Mesenchymal stem cell (in vitro differentiated cells and primary cell): ENCODE measurements around the gene ZBTB8OS.
A peak's percentile ranks its signal among the peaks of the same experiment; 100 is the strongest.

Experiments used
- DNase-seq: peaks from one replicate; pipeline ENCODE4 v3.0.0-alpha.2; 2013
- H2AFZ ChIP-seq: one replicate; pipeline ENCODE4 v1.6.1; 2013; ENCODE audit warnings: low read depth, mild to moderate bottlenecking, control low read depth, inconsistent platforms, low read length, moderate library complexity
- H2AK5ac ChIP-seq: 2 replicates; pipeline ENCODE4 v1.6.1; 2013; ENCODE audit warnings: low read length, moderate library complexity, mild to moderate bottlenecking, inconsistent platforms; ENCODE audit not compliant: severe bottlenecking
- H2BK120ac ChIP-seq: one replicate; pipeline ENCODE4 v1.6.1; 2013; ENCODE audit warnings: low read depth, mild to moderate bottlenecking, inconsistent platforms, low read length, moderate library complexity
- H2BK12ac ChIP-seq, 2 experiments: one replicate each; pipeline ENCODE4 v1.6.1; 2013; ENCODE audit warnings: inconsistent platforms in 2 of 2, low read length in 2 of 2, mild to moderate bottlenecking in 2 of 2, moderate library complexity in 2 of 2, control low read depth in 1 of 2
- H2BK15ac ChIP-seq: one replicate; pipeline ENCODE4 v1.6.1; 2013; ENCODE audit warnings: mild to moderate bottlenecking, low read depth, inconsistent platforms; ENCODE audit not compliant: poor library complexity, severe bottlenecking
- H2BK5ac ChIP-seq: 2 replicates; pipeline ENCODE4 v1.6.1; 2013; ENCODE audit warnings: low read depth, mild to moderate bottlenecking, low read length, control low read depth, inconsistent platforms; ENCODE audit not compliant: poor library complexity, severe bottlenecking
- H3K14ac ChIP-seq, 2 experiments: one replicate each; pipeline ENCODE4 v1.6.1; 2013; ENCODE audit warnings: inconsistent platforms in 2 of 2, low read length in 2 of 2, control low read depth in 1 of 2, mild to moderate bottlenecking in 1 of 2, moderate library complexity in 1 of 2
- H3K18ac ChIP-seq, 2 experiments: one replicate each; pipeline ENCODE4 v1.6.1; 2013; ENCODE audit warnings: inconsistent platforms in 2 of 2, low read length in 2 of 2, control low read depth in 1 of 2, low read depth in 1 of 2, mild to moderate bottlenecking in 1 of 2
- H3K23ac ChIP-seq, 2 experiments: one replicate each; pipeline ENCODE4 v1.6.1; 2013; ENCODE audit warnings: inconsistent platforms in 2 of 2, low read length in 2 of 2, mild to moderate bottlenecking in 2 of 2, moderate library complexity in 2 of 2, control low read depth in 1 of 2
- H3K27ac ChIP-seq: 2 replicates; pipeline ENCODE4 v1.5.1; 2013; ENCODE audit warnings: mild to moderate bottlenecking, moderate library complexity, low read length, control low read depth, inconsistent platforms; ENCODE audit not compliant: poor library complexity, severe bottlenecking
- H3K27me3 ChIP-seq, 2 experiments: 2 replicates each; pipeline versions ENCODE4 v1.6.1 to v1.7.0; 2013; ENCODE audit warnings: low read length in 2 of 2, mild to moderate bottlenecking in 2 of 2, moderate library complexity in 2 of 2, control low read depth in 1 of 2, inconsistent platforms in 1 of 2; ENCODE audit not compliant: control insufficient read depth in 1 of 2, insufficient read depth in 1 of 2
- H3K36me3 ChIP-seq, 2 experiments: 2 replicates each; pipeline versions ENCODE4 v1.6.1 to v1.7.0; 2013; ENCODE audit warnings: low read length in 2 of 2, control low read depth in 1 of 2, inconsistent platforms in 1 of 2, low read depth in 1 of 2, mild to moderate bottlenecking in 1 of 2; ENCODE audit not compliant: insufficient read depth in 2 of 2, control insufficient read depth in 1 of 2
- H3K4ac ChIP-seq, 2 experiments: one replicate each; pipeline ENCODE4 v1.6.1; 2013; ENCODE audit warnings: inconsistent platforms in 2 of 2, low read length in 2 of 2, mild to moderate bottlenecking in 2 of 2, moderate library complexity in 2 of 2, control low read depth in 1 of 2, low read depth in 1 of 2
- H3K4me1 ChIP-seq: 2 replicates; pipeline ENCODE4 v1.6.1; 2013; ENCODE audit warnings: low read depth, low read length, control low read depth; ENCODE audit not compliant: control insufficient read depth, insufficient read depth
- H3K4me2 ChIP-seq: 2 replicates; pipeline ENCODE4 v1.6.1; 2013; ENCODE audit warnings: low read length, mild to moderate bottlenecking, inconsistent platforms; ENCODE audit not compliant: poor library complexity, severe bottlenecking
- H3K4me3 ChIP-seq, 2 experiments: 2 replicates each; pipeline versions ENCODE4 v1.5.1 to v1.7.0; 2013; ENCODE audit warnings: low read length in 2 of 2, mild to moderate bottlenecking in 2 of 2, control low read depth in 1 of 2, low read depth in 1 of 2; ENCODE audit not compliant: insufficient read depth in 1 of 2
- H3K79me1 ChIP-seq: replicated peaks from 2 replicates; pipeline ENCODE4 v1.6.1; 2013; ENCODE audit warnings: mild to moderate bottlenecking, control low read depth, low read length, inconsistent platforms; ENCODE audit not compliant: poor library complexity, severe bottlenecking
- H3K9ac ChIP-seq: 2 replicates; pipeline ENCODE4 v1.7.0; 2013; ENCODE audit warnings: mild to moderate bottlenecking, low read length, moderate library complexity
- H3K9me3 ChIP-seq: 2 replicates; pipeline ENCODE4 v1.7.0; 2013; ENCODE audit warnings: mild to moderate bottlenecking, low read length; ENCODE audit not compliant: control insufficient read depth
- H4K8ac ChIP-seq: one replicate; pipeline ENCODE4 v1.6.1; 2013; ENCODE audit warnings: inconsistent platforms, mild to moderate bottlenecking, low read length, moderate library complexity
- H4K91ac ChIP-seq: one replicate; pipeline ENCODE4 v1.6.1; 2013; ENCODE audit warnings: mild to moderate bottlenecking, low read length, inconsistent platforms
- WGBS: methylation state at CpG from one replicate; pipeline ENCODE4 v1.1.7; 2013; ENCODE audit warnings: mixed read lengths; 5-methylcytosine and 5-hydroxymethylcytosine counted together

ZBTB8OS gene

DNA sequence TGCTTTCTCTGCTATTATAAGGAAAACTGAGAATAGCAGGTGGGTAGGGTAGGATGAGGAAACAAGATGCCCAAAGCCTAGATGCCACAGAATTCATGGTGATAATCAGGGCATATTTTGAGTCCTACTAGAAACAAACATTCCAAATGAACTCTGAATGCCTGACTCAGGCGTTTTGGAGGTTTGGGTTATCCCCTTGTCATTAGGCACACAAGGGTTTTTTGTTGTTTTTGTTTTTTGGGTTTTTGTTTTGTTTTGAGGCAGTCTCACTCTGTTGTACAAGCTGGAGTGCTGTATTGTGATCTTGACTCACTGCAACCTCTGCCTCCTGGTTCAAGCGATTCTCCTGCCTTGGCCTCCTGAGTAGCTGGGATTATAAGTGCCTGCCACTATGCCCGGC, 33.0 kb upstream of the ZBTB8OS start:
- Histone ChIP-seq H2AFZ (no peak overlapping the region), H4K91ac (no peak overlapping the region), H3K27ac (no peak overlapping the region), H3K36me3 (peaks cover 27 to 81% of the 10 kb centered on the region in 2 experiments), H3K79me1 (peaks cover 3% of the 10 kb centered on the region), H2BK5ac (no peak overlapping the region), H2BK12ac (no peak overlapping the region), H3K4me2 (no peak overlapping the region), H2AK5ac (no peak overlapping the region), H4K8ac (no peak overlapping the region), H3K14ac (no peak overlapping the region), H3K4ac (no peak overlapping the region), H3K9me3 (no peaks in the 10 kb centered on the region), H3K27me3 (no peaks in the 10 kb centered on the region), H3K23ac (no peak overlapping the region), H3K4me1 (no peaks in the 10 kb centered on the region), H2BK15ac (no peak overlapping the region), H3K4me3 (no peak overlapping the region), H3K18ac (no peak overlapping the region), H3K9ac (peak overlapping the region; percentile 59), H2BK120ac (no peak overlapping the region)
- DNase-seq, result no peak
- 87% methylated on average over 3 of the region's 3 CpGs for WGBS

DNA sequence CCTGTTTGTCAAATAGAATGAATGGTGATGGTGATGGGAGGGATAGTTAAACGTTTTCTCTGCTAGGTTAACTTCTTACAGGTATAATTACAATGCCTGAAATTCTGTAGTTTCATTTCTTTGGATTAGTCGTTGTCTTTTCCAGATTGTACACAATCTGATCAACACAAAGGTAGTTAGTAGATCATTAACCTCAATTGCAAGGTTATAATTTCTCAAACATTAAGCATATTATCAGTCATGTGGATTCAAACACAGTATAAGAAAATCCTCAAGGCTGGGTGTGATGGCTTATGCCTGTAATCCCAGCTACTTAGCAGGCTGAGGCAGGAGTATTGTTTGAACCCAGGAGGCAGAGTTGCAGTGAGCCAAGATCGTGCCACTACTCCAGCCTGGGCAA, 31.6 kb upstream of the ZBTB8OS start:
- no peak overlapping the region for H2AFZ ChIP-seq
- H3K14ac ChIP-seq, result no peak overlapping the region
- peaks cover 31 to 89% of the 10 kb centered on the region in 2 experiments for H3K36me3 ChIP-seq
- H2BK12ac ChIP-seq, result no peak overlapping the region
- no peak overlapping the region for H3K23ac ChIP-seq
- H3K18ac ChIP-seq, result no peak overlapping the region
- no peak overlapping the region for H2BK15ac ChIP-seq
- no peak overlapping the region for H3K9ac ChIP-seq
- H2BK120ac ChIP-seq, result no peak overlapping the region
- H3K27me3 ChIP-seq, result no peaks in the 10 kb centered on the region
- no peak overlapping the region for H2BK5ac ChIP-seq
- no peak overlapping the region for H4K91ac ChIP-seq
- peaks cover 3% of the 10 kb centered on the region for H3K79me1 ChIP-seq
- H3K4ac ChIP-seq, result no peak overlapping the region
- H4K8ac ChIP-seq, result no peak overlapping the region
- H3K4me2 ChIP-seq, result no peak overlapping the region
- H3K4me3 ChIP-seq, result no peak overlapping the region
- no peaks in the 10 kb centered on the region for H3K9me3 ChIP-seq
- no peak overlapping the region for H3K27ac ChIP-seq
- 60% methylated on average over 1 of the region's 3 CpGs for WGBS
- DNase-seq, result no peak
- H2AK5ac ChIP-seq, result no peak overlapping the region
- no peaks in the 10 kb centered on the region for H3K4me1 ChIP-seq

DNA sequence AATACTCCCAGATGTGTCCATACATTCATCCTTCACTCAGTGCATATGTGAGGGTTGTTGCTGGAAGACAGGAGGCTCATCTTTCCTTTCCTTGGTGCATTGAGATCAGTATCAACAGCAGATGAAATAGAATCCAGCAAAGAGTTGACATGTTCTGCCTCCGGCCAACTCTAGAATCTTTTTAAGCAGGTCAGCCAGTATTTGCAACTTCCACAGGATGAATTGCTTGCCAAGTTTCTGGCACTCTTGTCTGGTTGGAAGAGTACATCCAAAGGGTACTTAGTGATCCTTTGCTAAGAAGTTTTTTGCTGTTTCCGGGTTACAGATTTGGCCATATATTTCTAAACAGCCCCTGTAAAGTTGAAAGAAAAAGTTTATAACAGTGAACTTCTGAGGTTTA, 31.2 kb upstream of the ZBTB8OS start:
- no peak overlapping the region for H4K91ac ChIP-seq
- no peak overlapping the region for H3K14ac ChIP-seq
- H3K36me3 ChIP-seq, result peaks cover 35 to 89% of the 10 kb centered on the region in 2 experiments
- no peak overlapping the region for H2BK15ac ChIP-seq
- no peak overlapping the region for H3K27ac ChIP-seq
- no peak overlapping the region for H4K8ac ChIP-seq
- DNase-seq, result no peak
- H3K4ac ChIP-seq, result no peak overlapping the region
- H3K9me3 ChIP-seq, result no peaks in the 10 kb centered on the region
- no peak overlapping the region for H3K4me3 ChIP-seq
- no peak overlapping the region for H3K18ac ChIP-seq
- H2BK120ac ChIP-seq, result no peak overlapping the region
- H2BK12ac ChIP-seq, result no peak overlapping the region
- no peaks in the 10 kb centered on the region for H3K27me3 ChIP-seq
- H3K4me1 ChIP-seq, result no peaks in the 10 kb centered on the region
- no peak overlapping the region for H2BK5ac ChIP-seq
- peaks cover 4% of the 10 kb centered on the region for H3K79me1 ChIP-seq
- 98% methylated on average over 2 of the region's 2 CpGs for WGBS
- no peak overlapping the region for H3K23ac ChIP-seq
- H3K4me2 ChIP-seq, result no peak overlapping the region
- no peak overlapping the region for H3K9ac ChIP-seq
- no peak overlapping the region for H2AK5ac ChIP-seq
- H2AFZ ChIP-seq, result no peak overlapping the region

DNA sequence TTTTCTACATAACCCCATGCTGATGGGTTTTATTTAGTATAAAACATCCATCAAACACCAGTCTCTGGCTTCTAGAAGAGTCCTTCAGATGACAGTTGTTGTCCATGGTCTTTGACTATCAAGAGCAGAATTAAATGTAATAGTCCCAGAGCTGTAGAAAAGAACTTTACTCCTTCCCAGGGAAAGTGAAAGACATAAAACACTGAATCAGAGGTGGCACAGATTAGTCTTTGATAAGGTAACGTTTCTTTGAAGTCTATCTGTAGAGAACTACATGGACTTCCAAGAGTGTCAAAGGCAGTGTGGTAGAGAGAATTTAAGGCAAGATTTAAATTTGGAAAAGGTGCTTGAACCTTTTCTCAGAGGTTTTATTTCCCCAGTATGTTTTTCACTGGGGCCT, 30.3 kb upstream of the ZBTB8OS start:
- Histone ChIP-seq H3K4me1 (no peaks in the 10 kb centered on the region), H3K4me3 (no peak overlapping the region), H2BK12ac (no peak overlapping the region), H3K14ac (no peak overlapping the region), H3K4ac (no peak overlapping the region), H4K8ac (no peak overlapping the region), H3K27ac (no peak overlapping the region), H2AFZ (no peak overlapping the region), H2AK5ac (no peak overlapping the region), H2BK120ac (no peak overlapping the region), H3K23ac (no peak overlapping the region), H3K79me1 (peaks cover 3% of the 10 kb centered on the region), H3K9me3 (no peaks in the 10 kb centered on the region), H3K18ac (no peak overlapping the region), H2BK15ac (no peak overlapping the region), H3K36me3 (peaks cover 42 to 89% of the 10 kb centered on the region in 2 experiments), H3K9ac (no peak overlapping the region), H3K27me3 (no peaks in the 10 kb centered on the region), H3K4me2 (no peak overlapping the region), H4K91ac (no peak overlapping the region), H2BK5ac (no peak overlapping the region)
- no peak for DNase-seq
- 92% methylated on average over 1 of the region's 1 CpG for WGBS
